OCI-LY3 (cell line): ENCODE measurements around the gene RARG.

Source experiments
- EZH2phosphoT487 ChIP-seq: fragments of 200-600 bp; shearing (Covaris generic); IDR thresholded peaks from 2 replicates; pipeline ENCODE4 v1.6.1; 2018; ENCODE audit warnings: antibody characterized with exemption, mixed run types, low read depth
- TF ChIP-seq, protein P1 (sequence below): fragments of 200-600, 300-600 bp; sonication (generic); IDR thresholded peaks from 2 replicates; pipeline ENCODE4 v1.5.1; 2014; ENCODE audit warnings: antibody characterized with exemption, low read length, low read depth

DNA sequence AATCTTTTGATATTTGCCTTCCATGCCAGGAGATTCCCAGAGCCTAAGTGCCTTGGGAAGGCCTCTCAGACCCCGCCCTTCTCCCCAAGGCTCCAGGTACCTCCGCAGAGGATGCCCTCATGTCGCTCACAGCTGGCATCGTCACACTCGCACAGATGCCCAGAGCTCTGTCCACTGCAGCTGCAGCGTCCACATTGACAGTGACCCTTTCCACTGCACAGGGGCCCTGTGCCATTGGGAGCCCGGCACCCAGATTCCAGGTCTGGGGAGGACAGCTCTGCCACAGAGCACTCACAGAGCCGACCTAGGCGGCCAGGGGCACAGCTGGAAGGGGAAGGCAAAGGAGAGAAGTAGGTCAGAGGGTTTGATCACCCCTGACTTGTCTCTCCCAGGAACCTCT lies 39.0 kb downstream of the RARG start:
- TF ChIP-seq EZH2phosphoT487, result no peak
- TF ChIP-seq, protein P1, sequence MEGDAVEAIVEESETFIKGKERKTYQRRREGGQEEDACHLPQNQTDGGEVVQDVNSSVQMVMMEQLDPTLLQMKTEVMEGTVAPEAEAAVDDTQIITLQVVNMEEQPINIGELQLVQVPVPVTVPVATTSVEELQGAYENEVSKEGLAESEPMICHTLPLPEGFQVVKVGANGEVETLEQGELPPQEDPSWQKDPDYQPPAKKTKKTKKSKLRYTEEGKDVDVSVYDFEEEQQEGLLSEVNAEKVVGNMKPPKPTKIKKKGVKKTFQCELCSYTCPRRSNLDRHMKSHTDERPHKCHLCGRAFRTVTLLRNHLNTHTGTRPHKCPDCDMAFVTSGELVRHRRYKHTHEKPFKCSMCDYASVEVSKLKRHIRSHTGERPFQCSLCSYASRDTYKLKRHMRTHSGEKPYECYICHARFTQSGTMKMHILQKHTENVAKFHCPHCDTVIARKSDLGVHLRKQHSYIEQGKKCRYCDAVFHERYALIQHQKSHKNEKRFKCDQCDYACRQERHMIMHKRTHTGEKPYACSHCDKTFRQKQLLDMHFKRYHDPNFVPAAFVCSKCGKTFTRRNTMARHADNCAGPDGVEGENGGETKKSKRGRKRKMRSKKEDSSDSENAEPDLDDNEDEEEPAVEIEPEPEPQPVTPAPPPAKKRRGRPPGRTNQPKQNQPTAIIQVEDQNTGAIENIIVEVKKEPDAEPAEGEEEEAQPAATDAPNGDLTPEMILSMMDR, result no peak
